ENCODE results near the gene TOM1L2.

The TOM1L2 gene

DNA sequence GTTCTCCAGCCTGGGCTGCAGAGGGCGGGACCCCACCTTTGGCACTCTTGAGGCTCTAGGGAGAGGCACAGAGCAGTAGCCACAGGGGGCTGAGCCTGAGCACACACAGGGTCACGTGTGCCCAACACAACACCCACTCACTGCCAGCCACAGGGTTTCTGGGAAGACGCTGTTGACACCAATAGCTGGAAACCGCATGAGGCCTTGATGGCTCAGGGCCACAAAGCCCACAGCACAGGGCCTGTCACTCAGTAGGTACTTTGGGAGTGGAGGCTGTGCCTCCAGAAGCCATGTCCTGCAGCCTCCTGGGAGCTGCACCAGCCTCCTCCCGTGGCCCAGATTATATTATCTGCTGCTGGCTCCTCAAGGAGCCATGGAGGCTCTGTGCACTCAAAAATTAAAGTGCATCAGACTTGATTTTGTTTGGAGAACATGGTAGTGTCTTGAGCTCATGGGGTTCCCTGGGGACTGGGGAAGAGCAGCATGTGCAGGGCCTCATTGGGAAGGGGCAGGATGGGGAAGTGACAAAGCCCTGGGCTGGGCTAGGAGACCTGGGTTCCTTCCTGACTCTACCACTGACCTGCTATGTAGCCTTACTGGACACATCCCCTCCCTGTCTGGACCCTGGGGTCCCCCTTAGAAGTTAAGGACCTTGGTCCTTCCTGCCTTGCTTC lies 122.9 kb downstream of the TOM1L2 start:
- TF ChIP-seq, protein P1, sequence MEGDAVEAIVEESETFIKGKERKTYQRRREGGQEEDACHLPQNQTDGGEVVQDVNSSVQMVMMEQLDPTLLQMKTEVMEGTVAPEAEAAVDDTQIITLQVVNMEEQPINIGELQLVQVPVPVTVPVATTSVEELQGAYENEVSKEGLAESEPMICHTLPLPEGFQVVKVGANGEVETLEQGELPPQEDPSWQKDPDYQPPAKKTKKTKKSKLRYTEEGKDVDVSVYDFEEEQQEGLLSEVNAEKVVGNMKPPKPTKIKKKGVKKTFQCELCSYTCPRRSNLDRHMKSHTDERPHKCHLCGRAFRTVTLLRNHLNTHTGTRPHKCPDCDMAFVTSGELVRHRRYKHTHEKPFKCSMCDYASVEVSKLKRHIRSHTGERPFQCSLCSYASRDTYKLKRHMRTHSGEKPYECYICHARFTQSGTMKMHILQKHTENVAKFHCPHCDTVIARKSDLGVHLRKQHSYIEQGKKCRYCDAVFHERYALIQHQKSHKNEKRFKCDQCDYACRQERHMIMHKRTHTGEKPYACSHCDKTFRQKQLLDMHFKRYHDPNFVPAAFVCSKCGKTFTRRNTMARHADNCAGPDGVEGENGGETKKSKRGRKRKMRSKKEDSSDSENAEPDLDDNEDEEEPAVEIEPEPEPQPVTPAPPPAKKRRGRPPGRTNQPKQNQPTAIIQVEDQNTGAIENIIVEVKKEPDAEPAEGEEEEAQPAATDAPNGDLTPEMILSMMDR (IDR thresholded peaks at IDR 0.05) = no peak

DNA sequence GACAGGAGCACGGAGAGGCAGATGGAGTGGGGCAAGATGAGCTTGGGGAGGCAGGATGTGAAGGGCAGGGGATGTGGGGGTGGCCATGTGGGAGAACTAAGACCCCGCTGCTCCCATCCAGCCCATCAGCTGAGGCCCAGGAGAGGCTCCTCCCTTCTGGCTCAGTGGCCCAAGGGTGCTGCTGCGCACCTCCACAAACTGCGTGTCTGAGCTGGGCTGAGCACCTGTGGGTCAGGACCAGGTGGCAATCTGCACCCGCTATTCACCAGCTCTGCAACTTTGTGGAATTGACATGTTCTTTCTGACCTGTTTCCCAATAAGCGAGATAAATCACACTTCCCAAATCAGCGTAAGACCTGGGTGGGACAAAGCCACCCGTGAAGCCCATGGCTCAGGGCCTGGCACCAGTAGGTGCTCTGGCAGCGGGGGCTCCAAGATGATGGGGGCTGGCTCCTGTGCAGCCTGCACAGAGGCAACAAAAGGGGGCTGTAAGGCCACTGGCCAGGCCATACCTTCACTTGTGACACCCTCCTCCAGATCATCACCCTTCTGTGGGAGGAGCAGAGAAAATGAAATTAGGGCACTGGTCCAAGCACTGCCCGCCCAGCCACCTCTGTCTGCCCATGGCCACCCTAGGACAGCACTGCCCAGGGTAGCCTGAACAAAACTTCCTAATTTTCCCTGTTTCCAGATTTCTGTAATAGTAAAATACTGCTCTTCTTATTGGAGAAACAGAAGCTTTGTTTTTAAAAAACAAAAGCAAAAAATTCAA lies 123.7 kb downstream of the TOM1L2 start:
- TF ChIP-seq, protein P1 (IDR thresholded peaks at IDR 0.05) = no peak

DNA sequence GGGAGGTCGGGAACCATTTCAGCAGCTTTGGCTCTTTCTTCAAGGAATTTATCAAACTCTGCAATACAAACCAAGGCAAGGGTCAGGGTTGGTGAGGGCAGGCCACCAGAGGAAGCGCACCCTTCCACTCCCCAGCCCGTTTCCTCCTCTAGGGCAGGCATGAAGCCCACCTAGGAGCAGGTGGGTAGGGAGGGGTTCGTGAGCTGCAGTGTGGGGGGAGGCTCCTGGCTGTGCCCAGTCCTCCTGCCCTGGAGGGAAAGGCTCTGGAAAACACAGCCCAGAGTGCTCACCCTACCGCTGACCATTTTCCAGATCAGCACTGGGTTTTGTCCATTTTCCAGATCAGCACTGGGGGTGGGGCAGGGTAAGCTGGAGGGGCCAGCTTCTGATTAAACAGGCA lies 124.5 kb downstream of the TOM1L2 start:
- TF ChIP-seq, protein P1 (IDR thresholded peaks at IDR 0.05) = no peak

DNA sequence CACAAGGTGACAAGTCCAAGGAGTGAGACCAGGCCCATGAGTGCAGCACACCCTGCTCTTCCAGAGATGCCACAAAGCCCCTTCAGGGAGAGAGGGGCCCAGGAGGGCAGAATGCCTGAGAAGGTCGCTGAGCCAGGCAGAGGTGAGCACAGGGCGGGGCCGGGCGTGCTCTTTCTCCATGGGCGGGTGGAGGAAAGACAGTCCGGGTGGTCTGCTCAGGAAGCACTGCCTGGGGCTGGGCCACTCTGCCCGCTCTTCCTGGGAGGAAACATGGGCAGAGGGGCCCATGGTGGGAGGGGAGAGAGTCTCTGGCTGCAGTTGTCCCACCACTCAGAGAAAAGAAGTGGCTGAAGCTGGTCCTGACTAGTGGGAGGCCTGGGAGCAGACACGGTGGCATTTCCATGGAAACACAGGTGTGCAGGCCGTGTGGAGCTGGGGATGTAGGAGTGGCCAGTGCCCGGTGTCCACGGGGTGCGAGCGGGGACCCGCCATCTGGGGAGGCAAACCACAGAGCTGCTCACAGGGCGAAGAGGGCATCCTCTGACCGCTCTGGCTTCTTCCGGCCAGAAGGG lies 125.0 kb downstream of the TOM1L2 start:
- TF ChIP-seq, protein P1 (IDR thresholded peaks at IDR 0.05) = no peak

DNA sequence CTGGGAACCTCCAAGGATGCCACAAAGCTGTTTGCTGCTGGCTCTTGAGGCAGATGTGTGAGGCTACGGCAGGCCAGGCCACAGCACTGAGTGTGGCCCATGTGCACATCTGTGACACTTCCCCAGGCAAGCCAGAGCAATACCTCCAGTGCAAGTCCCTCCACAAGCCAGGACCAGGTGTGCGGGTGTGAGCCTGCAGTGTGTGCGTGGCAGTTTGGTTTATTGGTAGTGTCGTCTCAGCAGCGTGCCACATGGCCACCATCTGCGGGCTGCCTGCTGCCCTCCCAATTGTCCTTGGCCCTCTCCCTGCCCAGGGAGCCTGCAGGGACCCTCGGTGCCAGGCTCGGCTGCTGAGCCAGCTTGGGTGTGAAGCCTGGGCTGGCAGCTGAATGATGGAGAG lies 125.6 kb downstream of the TOM1L2 start:
- TF ChIP-seq, protein P1 (IDR thresholded peaks at IDR 0.05) = no peak

DNA sequence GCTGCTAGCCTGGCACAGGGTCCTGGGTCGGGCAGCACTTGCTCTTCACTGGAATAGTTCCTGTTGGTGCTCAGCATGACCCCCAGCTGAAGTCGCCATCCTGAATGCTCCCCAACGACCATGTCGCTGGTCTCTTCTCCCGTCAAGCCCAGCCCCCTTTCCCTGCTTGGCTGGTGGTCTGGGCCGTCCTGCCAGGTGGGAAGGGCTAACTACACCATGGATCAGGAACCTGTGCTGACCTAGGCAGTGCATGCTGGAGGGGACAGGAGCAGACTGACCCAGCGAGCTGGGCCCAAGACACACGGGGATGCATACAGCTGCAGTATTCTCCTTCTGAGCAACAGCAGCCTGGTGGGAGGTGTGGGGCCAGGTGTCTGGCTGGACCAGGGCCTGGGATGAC lies 126.2 kb downstream of the TOM1L2 start:
- TF ChIP-seq, protein P1 (IDR thresholded peaks at IDR 0.05) = no peak

DNA sequence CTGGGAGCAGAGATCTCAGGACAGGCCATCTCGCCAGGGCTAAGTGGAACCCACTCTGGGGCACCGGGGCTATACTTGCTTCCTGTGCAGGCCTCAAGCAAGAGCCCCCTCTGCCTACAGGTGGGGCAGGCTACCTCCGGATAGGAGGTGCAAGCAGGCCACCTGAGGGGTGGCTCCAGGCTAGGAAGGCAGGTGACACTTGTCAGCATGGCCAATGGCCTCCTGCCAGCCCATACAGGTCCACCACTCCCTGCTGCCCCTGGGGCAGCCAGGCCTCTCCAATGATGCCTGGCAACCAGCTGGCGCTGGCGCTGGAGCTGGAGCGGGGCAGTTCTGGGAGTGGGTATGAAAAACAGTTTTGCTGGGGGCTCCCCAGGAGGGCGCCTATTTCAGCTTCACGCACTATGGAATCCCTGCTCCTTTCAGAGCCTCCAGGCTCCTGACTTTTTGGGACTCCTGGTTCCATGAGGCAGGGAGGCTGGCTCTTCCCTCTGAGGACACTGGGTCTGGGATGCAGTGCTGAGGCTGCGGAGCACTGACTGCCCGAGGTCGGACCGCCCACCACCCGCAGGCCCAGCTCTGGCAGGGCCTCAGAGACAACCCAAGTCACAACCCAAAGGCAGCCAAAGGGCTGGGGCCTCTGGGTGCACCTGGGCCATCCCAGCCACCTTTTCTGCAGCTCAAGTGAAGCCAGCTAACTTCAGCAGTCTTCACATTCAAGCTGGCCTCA lies 127.0 kb downstream of the TOM1L2 start:
- TF ChIP-seq, protein P1 (IDR thresholded peaks at IDR 0.05) = no peak

All from LNCAP (cell line).